Measurements from ENCODE around the gene CKAP2. TPM values are rescaled to one million over a fixed set of nuclear protein-coding genes. Genes with fewer than 3 reads are reported as not detected.

The CKAP2 gene
- total RNA-seq, 1 experiment from 2014 or later: 60.0 TPM

Other genes starting within 250 kb of the CKAP2 start
- gene THSD1, start 49.3 kb upstream of the CKAP2 start, total RNA-seq (2014; rRNA removed; shearing (Covaris generic)): 11.9 and 13.4 TPM in 2 replicates
- gene VPS36, start 4.8 kb upstream of the CKAP2 start, total RNA-seq (2014; rRNA removed; shearing (Covaris generic)): 21.8 and 24.5 TPM in 2 replicates
- gene HNRNPA1L2, start 187.0 kb downstream of the CKAP2 start, total RNA-seq (2014; rRNA removed; shearing (Covaris generic)): 3.0 and 3.1 TPM in 2 replicates
- gene SUGT1, start 197.4 kb downstream of the CKAP2 start, total RNA-seq (2014; rRNA removed; shearing (Covaris generic)): 60.6 and 79.5 TPM in 2 replicates

Data from HT1080 (cell line).